ENCODE data around the gene SLC11A1.

DNA sequence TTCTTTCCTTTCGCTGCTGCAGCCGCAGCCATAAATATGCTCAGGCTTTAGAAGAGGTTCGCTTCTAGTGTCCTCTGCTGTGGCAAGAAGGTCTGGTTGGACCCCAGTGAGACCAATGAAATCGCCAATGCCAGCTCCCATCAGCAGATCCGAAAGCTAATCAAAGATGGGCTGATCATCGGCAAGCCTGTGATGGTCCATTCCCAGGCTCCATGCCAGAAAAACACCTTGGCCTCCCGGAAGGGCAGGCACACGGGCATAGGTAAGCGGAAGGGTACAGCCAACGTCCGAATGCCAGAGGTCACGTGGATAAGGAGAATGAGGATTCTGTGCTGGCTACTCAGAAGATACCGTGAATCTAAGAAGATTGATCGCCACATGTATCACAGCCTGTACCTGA lies 28.0 kb upstream of the SLC11A1 start:
- TF ChIP-seq, protein P1, sequence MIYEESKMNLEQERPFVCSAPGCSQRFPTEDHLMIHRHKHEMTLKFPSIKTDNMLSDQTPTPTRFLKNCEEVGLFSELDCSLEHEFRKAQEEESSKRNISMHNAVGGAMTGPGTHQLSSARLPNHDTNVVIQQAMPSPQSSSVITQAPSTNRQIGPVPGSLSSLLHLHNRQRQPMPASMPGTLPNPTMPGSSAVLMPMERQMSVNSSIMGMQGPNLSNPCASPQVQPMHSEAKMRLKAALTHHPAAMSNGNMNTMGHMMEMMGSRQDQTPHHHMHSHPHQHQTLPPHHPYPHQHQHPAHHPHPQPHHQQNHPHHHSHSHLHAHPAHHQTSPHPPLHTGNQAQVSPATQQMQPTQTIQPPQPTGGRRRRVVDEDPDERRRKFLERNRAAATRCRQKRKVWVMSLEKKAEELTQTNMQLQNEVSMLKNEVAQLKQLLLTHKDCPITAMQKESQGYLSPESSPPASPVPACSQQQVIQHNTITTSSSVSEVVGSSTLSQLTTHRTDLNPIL (CRISPR knock-in tag; IDR thresholded peaks at IDR 0.05; ENCODE audit: low read depth), result no peak
- TF ChIP-seq, protein P2, sequence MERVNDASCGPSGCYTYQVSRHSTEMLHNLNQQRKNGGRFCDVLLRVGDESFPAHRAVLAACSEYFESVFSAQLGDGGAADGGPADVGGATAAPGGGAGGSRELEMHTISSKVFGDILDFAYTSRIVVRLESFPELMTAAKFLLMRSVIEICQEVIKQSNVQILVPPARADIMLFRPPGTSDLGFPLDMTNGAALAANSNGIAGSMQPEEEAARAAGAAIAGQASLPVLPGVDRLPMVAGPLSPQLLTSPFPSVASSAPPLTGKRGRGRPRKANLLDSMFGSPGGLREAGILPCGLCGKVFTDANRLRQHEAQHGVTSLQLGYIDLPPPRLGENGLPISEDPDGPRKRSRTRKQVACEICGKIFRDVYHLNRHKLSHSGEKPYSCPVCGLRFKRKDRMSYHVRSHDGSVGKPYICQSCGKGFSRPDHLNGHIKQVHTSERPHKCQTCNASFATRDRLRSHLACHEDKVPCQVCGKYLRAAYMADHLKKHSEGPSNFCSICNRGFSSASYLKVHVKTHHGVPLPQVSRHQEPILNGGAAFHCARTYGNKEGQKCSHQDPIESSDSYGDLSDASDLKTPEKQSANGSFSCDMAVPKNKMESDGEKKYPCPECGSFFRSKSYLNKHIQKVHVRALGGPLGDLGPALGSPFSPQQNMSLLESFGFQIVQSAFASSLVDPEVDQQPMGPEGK (CRISPR knock-in tag; IDR thresholded peaks at IDR 0.05; ENCODE audit: borderline replicate concordance), result no peak
- TF ChIP-seq TCF4 (CRISPR knock-in tag; IDR thresholded peaks at IDR 0.05; ENCODE audit: borderline replicate concordance), result no peak
- TF ChIP-seq ZC3H10 (CRISPR knock-in tag; IDR thresholded peaks at IDR 0.05), result no peak
- no peak for TF ChIP-seq ZFP3 (CRISPR knock-in tag; IDR thresholded peaks at IDR 0.05)
- TF ChIP-seq ESRRG (CRISPR knock-in tag; IDR thresholded peaks at IDR 0.05), result no peak
- TF ChIP-seq ISL1 (CRISPR knock-in tag; IDR thresholded peaks at IDR 0.05), result no peak
- TF ChIP-seq, protein P3, sequence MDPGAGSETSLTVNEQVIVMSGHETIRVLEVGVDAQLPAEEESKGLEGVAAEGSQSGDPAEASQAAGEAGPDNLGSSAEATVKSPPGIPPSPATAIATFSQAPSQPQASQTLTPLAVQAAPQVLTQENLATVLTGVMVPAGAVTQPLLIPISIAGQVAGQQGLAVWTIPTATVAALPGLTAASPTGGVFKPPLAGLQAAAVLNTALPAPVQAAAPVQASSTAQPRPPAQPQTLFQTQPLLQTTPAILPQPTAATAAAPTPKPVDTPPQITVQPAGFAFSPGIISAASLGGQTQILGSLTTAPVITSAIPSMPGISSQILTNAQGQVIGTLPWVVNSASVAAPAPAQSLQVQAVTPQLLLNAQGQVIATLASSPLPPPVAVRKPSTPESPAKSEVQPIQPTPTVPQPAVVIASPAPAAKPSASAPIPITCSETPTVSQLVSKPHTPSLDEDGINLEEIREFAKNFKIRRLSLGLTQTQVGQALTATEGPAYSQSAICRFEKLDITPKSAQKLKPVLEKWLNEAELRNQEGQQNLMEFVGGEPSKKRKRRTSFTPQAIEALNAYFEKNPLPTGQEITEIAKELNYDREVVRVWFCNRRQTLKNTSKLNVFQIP (CRISPR knock-in tag; IDR thresholded peaks at IDR 0.05; ENCODE audit: borderline replicate concordance, low read depth), result no peak
- no peak for TF ChIP-seq OSR1 (CRISPR knock-in tag; IDR thresholded peaks at IDR 0.05)
- TF ChIP-seq ZFP30 (CRISPR knock-in tag; IDR thresholded peaks at IDR 0.05), result no peak
- TF ChIP-seq, protein P4, sequence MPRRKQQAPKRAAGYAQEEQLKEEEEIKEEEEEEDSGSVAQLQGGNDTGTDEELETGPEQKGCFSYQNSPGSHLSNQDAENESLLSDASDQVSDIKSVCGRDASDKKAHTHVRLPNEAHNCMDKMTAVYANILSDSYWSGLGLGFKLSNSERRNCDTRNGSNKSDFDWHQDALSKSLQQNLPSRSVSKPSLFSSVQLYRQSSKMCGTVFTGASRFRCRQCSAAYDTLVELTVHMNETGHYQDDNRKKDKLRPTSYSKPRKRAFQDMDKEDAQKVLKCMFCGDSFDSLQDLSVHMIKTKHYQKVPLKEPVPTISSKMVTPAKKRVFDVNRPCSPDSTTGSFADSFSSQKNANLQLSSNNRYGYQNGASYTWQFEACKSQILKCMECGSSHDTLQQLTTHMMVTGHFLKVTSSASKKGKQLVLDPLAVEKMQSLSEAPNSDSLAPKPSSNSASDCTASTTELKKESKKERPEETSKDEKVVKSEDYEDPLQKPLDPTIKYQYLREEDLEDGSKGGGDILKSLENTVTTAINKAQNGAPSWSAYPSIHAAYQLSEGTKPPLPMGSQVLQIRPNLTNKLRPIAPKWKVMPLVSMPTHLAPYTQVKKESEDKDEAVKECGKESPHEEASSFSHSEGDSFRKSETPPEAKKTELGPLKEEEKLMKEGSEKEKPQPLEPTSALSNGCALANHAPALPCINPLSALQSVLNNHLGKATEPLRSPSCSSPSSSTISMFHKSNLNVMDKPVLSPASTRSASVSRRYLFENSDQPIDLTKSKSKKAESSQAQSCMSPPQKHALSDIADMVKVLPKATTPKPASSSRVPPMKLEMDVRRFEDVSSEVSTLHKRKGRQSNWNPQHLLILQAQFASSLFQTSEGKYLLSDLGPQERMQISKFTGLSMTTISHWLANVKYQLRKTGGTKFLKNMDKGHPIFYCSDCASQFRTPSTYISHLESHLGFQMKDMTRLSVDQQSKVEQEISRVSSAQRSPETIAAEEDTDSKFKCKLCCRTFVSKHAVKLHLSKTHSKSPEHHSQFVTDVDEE (CRISPR knock-in tag; IDR thresholded peaks at IDR 0.05), result no peak
- TF ChIP-seq RARB (CRISPR knock-in tag; IDR thresholded peaks at IDR 0.05), result no peak
- TF ChIP-seq, protein P5, sequence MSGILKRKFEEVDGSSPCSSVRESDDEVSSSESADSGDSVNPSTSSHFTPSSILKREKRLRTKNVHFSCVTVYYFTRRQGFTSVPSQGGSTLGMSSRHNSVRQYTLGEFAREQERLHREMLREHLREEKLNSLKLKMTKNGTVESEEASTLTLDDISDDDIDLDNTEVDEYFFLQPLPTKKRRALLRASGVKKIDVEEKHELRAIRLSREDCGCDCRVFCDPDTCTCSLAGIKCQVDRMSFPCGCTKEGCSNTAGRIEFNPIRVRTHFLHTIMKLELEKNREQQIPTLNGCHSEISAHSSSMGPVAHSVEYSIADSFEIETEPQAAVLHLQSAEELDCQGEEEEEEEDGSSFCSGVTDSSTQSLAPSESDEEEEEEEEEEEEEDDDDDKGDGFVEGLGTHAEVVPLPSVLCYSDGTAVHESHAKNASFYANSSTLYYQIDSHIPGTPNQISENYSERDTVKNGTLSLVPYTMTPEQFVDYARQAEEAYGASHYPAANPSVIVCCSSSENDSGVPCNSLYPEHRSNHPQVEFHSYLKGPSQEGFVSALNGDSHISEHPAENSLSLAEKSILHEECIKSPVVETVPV (CRISPR knock-in tag; IDR thresholded peaks at IDR 0.05), result no peak
- no peak for TF ChIP-seq ARNTL (CRISPR knock-in tag; IDR thresholded peaks at IDR 0.05; ENCODE audit: borderline replicate concordance, low read depth)
